NCI-H748 (cell line): ENCODE measurements around the gene TSPAN3.

ENCODE experiments used
- DNase-seq: peaks from one replicate; lab custom pipeline; 2025; ENCODE audit not compliant: unreplicated experiment; lab: John Stamatoyannopoulos, UW

TSPAN3 gene

DNA sequence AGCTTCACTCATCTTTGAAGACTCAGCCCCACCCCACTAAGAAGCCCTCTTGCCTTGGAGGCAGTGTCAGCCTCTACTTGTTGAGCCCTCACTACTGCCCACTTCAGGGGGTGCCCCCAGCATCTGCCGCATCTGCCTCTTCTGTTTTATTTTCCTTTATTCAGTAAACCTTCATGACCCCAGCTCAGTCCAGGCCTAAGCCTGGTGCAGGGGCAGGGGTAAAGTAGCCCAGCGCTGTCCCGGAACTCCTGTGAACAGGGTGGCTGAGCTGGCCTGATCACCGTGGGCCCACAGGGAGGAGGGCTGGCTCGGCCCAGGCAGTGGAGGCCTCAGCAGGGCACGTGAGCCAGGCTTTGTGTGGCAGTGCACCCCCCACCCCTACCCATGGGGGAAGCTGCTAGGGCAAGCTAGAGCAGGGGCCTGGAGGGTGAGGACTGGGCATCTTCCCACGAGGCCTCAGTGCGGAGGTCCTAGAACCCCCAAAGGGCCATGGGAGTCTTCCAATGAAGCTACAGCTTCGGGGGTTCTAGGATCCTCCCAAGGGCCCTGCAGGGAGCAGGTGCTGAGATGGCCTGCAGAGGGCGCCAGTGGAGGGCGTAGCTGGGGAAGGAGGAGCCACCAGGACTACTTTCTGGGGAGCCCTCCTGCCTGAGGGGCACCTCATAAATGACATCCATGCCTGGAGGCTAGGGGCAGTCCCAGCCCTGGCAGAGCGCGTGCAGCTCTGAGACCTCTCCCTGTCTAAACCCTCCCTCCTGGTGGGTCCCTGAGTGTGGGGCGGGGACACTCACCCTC lies 36.0 kb downstream of the TSPAN3 start:
- peak; percentile 14 for DNase-seq

DNA sequence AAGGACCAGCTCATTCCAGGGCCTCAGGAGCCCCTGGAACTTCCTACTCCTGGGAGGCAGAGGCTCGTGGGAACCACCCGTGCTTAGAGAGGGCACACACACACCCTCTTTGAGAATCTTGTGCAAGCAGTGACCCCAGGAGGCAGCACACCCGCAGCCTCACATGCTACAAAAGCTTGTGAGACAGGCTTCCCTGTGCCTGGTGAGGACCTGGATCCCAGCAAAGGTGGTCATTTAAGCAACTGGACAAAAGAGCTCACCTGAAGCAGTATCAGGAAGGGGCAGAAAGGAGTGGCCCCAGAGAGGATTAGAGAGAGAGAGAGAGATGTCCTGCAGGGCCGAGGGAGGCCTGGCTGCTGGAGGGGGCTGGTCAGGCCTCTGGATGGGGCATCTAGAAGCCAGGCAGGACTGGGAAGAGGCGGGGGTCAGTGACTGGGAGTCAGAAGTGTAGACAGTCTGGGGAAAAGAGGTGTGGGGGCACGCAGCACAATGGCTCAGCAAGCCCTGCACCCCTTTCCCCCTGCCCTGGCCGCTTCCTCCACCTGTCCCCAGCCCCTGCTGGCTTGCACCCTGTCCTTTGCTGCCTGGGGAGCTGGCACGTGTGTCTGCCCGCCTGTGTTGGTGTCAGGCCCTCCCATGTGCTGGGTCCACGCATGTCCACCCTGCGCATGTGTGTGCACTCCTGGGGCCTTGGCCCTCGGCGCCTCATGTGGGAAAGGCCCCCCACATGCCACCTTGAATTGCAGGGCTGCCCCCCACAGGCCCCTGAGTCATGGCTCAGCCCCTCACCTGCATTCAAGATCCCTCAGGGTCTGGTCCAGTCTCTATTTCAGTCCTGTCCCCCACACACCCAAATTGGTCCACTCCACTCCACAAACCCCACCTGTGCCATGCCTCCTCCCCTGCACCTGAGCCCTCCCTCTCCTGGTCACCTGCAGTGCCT lies 36.9 kb downstream of the TSPAN3 start:
- no peak for DNase-seq

- no peak for DNase-seq
Measured at GRCh38 chr15:77033417-77033728, 37.5 kb downstream of the TSPAN3 start.

- no peak for DNase-seq
Measured at GRCh38 chr15:77032647-77033416, 38.1 kb downstream of the TSPAN3 start.

DNA sequence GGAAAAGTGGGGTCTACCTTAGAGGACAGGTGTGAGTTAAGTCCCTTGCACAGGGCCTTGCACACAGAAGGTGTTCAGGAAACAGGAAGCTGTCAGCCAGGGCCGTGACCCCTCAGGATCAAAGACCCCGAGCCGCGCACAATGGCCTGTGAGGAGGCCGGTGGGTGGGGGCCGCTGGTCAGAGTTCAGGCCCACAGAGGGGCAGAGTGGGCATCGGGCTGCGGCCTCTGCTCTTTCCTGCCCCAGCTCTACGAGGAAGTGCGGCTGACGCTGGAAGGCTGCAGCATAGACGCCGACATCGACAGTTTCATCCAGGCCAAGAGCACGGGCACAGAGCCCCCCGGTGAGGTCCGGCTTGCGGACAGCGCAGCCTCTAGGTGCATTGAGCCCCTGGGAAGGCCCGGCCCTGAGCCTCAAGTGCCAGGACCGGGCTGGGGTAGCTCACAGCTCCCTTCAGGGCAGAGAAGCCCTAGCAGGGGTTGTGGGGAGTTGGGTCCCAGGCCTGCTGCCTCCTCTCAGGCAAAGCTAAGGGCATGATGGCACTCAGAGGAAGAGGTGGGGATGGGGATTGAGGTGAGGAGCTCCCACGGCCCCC lies 38.8 kb downstream of the TSPAN3 start:
- DNase-seq = no peak

DNA sequence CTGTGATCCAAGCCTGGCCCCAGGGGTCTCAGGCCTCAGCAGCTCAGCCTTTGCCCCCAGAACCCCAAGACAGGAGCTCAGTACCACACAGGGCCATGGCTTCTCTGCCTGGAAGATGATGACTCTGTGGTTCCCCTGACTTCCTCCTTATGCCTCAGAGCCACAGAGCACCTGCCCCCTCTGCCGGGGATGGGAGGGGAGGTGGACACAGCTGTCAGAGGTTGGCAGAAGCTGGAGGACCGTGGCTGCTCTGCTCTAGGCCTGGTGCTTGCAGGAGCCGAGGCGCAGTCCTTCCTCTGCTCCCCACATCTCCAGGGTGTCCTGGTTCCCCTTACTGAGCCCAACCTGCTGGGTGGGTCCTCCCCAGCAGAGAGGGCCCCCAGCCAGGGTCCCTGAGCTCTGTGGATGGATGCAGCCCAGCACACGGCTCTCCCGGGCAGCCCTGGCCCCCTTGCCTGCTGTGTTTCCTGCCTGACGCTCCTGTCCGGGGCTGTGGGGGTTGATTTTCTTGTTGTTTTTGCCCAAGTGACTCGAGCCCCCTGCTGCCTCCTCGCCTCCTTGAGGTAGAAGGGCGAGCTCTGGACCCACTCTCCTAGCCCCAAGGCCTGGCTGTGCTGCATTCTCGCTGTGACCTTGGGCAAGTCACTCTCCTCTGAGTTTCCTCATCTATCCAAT lies 39.4 kb downstream of the TSPAN3 start:
- peak; percentile 14 for DNase-seq

- no peak for DNase-seq
Measured at GRCh38 chr15:77030928-77031375, 40.0 kb downstream of the TSPAN3 start.

- no peak for DNase-seq
Measured at GRCh38 chr15:77030048-77030927, 40.6 kb downstream of the TSPAN3 start.

GRCh38 chr15:77029166-77030047 lies 41.5 kb downstream of the TSPAN3 start:
- DNase-seq = no peak

- no peak for DNase-seq
Measured at GRCh38 chr15:77028451-77029165, 42.3 kb downstream of the TSPAN3 start.

DNA sequence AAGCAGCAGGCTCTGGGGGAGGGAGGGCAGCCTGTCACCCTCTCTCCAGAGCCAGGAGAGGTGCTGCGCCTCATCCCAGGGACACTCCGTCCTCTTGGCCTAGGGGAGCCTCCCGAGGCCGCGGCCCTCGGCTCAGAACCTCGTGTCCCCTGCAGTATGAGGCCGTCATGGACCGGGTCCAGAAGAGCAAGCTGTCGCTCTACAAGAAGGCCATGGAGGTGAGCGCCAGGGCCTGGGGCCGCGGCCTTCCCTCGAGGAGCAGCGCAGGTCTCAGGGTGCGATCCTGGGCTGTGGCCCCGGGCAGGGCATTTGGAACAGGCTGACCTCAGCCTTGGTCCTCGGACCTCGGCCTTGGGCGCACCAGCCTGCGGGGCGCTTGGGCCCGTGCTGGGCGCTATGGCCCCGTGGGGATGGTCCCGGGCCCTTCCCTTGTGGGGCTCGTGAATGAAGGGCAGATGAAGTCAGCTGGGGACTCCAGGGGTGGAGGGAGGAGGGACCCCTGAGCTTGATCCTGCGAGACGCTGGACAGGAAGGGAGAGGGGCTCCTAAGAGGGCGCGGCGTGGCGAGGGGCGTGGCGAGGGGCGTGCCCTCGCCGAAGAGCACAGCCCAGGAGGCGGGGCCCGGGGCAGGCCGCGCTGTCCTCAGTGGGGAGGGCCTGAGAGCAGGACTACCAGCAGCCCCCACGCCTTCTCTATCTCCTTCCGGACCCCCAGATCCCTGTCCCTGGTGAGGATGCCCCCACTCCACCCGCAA lies 43.0 kb downstream of the TSPAN3 start:
- no peak for DNase-seq

GRCh38 chr15:77027111-77027696 lies 43.7 kb downstream of the TSPAN3 start:
- no peak for DNase-seq

DNA sequence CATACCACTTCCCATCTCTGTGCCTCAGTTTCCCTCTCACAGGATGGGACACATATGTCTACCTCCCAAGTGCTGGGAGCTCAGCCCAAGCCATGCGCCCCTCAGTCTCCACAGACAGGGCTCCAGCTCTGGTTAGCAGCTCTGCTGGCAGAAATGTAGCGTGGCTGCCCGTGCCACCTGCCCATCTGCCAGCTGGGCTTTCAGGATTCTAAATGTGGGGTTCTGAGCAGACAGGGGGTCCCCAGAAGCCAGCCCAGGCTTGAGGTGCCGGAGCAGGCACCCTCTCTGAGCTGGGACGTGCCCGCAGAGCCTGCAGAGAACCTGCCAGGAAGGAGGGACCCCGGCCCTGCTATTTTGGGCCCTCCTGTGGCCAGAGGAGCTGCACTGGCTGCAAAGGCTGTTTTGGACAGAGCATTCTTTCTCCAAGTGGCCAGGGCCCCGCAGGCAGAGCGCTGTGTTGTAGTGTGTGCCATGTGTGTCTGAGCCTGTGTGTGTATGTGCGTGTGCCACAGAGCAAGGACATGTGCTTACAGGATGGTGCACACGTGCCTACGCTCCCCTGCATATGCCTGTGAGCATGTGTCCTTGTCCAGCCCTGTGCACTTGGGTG lies 44.3 kb downstream of the TSPAN3 start:
- DNase-seq = no peak

- DNase-seq = no peak
Measured at GRCh38 chr15:77025941-77026411, 44.9 kb downstream of the TSPAN3 start.

GRCh38 chr15:77025083-77025901 lies 45.6 kb downstream of the TSPAN3 start:
- DNase-seq = no peak
